Panc1 (cell line): ENCODE measurements around the gene TMEM61.

Experiments
- CTCF ChIP-seq: fragments of 450-650 bp; IDR thresholded peaks from 2 replicates; pipeline ENCODE4 v1.5.1; 2017; ENCODE audit warnings: mild to moderate bottlenecking
- POLR2AphosphoS5 ChIP-seq: IDR thresholded peaks from 2 replicates; pipeline ENCODE4 v1.6.1; 2012; ENCODE audit warnings: mild to moderate bottlenecking, low read depth, low read length, moderate library complexity
- REST ChIP-seq, 2 experiments: IDR thresholded peaks; 2 replicates each; pipeline ENCODE4 v1.6.1; 2011 to 2012; ENCODE audit warnings: low read depth in 2 of 2, control low read depth in 1 of 2, low read length in 1 of 2, mild to moderate bottlenecking in 1 of 2, moderate library complexity in 1 of 2; ENCODE audit not compliant: insufficient read depth in 1 of 2
- SIN3A ChIP-seq: IDR thresholded peaks from 2 replicates; pipeline ENCODE4 v1.6.1; 2012; ENCODE audit warnings: low read depth, mild to moderate bottlenecking, low read length, moderate library complexity, borderline replicate concordance; ENCODE audit not compliant: insufficient read depth
- TCF7L2 ChIP-seq: IDR thresholded peaks from 2 replicates; pipeline ENCODE4 v1.6.1; 2011; ENCODE audit warnings: mild to moderate bottlenecking, low read depth, low read length, inconsistent platforms

- no peak for TF ChIP-seq CTCF
- TF ChIP-seq POLR2AphosphoS5 = no peak
- TF ChIP-seq REST (IDR thresholded peaks at IDR 0.05; ENCODE audit: insufficient read depth in 1 of 2, low read depth in 2 of 2, low read length in 1 of 2) = no peak
- no peak for TF ChIP-seq SIN3A
- no peak for TF ChIP-seq TCF7L2
These were observed 22.3 kb downstream of the TMEM61 start for GRCh38 chr1:55002686-55003085.
